SIG-M5 treated with dmso at 0.1 percent for 504 hours (cell line): ENCODE measurements around the gene MED26.

Experiments used
- DNase-seq: peaks from one replicate; lab custom pipeline; 2025; ENCODE audit not compliant: unreplicated experiment; lab: John Stamatoyannopoulos, UW

The MED26 gene

GRCh38 chr19:16591803-16592556, 36.0 kb downstream of the MED26 start:
- no peak for DNase-seq

GRCh38 chr19:16590876-16591802, 36.9 kb downstream of the MED26 start:
- DNase-seq: no peak

- no peak for DNase-seq
Observed at GRCh38 chr19:16589917-16590316, 38.1 kb downstream of the MED26 start.

- DNase-seq: no peak
Observed at GRCh38 chr19:16588824-16589577, 39.0 kb downstream of the MED26 start.

- peak; percentile 89 for DNase-seq
Observed at GRCh38 chr19:16587833-16588823, 39.9 kb downstream of the MED26 start.

- no peak for DNase-seq
Observed at GRCh38 chr19:16586991-16587832, 40.8 kb downstream of the MED26 start.

GRCh38 chr19:16586477-16586871, 41.5 kb downstream of the MED26 start:
- DNase-seq: no peak

GRCh38 chr19:16585808-16586476, 42.1 kb downstream of the MED26 start:
- DNase-seq: peak; percentile 59

- DNase-seq: no peak
Observed at GRCh38 chr19:16585094-16585801, 42.8 kb downstream of the MED26 start.

- peak; percentile 70 for DNase-seq
Observed at GRCh38 chr19:16584248-16585093, 43.5 kb downstream of the MED26 start.

GRCh38 chr19:16582486-16583261, 45.3 kb downstream of the MED26 start:
- DNase-seq: no peak

- no peak for DNase-seq
Observed at GRCh38 chr19:16581971-16582343, 46.0 kb downstream of the MED26 start.

GRCh38 chr19:16581145-16581970, 46.6 kb downstream of the MED26 start:
- no peak for DNase-seq

- no peak for DNase-seq
Observed at GRCh38 chr19:16579381-16579780, 48.6 kb downstream of the MED26 start.

- DNase-seq: no peak
Observed at GRCh38 chr19:16577531-16577985, 50.4 kb downstream of the MED26 start.
